Prostate gland (tissue), 2 donors: ENCODE data around the gene SMPDL3A. TPM values are rescaled to one million over a fixed set of nuclear protein-coding genes. Genes with fewer than 3 reads are reported as not detected.

Source experiments
- DNase-seq: peaks from one replicate; pipeline ENCODE4 v3.0.0-alpha.2; 2019; ENCODE audit warnings: low spot score
- H3K27ac ChIP-seq, 2 donors: fragments of 200-600 bp; sonication (generic); 2 replicates each; pipeline ENCODE4 v1.5.1; 2017 to 2019
- H3K27me3 ChIP-seq: fragments of 200-600 bp; sonication (generic); replicated peaks from 2 replicates; pipeline ENCODE4 v1.5.1; 2019; ENCODE audit not compliant: insufficient read depth
- H3K36me3 ChIP-seq, 2 donors: fragments of 200-600 bp; sonication (generic); 1 replicate in 1 of 2; 2 replicates in 1 of 2; pipeline versions ENCODE4 v1.5.1 to v1.8.1; 2017 to 2019
- H3K4me1 ChIP-seq: fragments of 200-600 bp; sonication (generic); replicated peaks from 2 replicates; pipeline ENCODE4 v1.5.1; 2019
- H3K4me3 ChIP-seq, 2 donors: fragments of 200-600 bp; sonication (generic); 2 replicates each; pipeline ENCODE4 v1.5.1; 2017 to 2019
- H3K9me3 ChIP-seq: fragments of 200-600 bp; sonication (generic); 2 replicates; pipeline ENCODE4 v1.5.1; 2017
- CTCF ChIP-seq, 4 experiments: fragments of 200-600 bp in 2 of 4; fragments of 450-650 bp in 2 of 4; sonication (generic) in 2 of 4; IDR thresholded peaks; 1 replicate in 3 of 4; 2 replicates in 1 of 4; pipeline ENCODE4 v1.5.1; 2016 to 2019; ENCODE audit warnings: antibody characterized with exemption in 4 of 4, mild to moderate bottlenecking in 2 of 4, moderate library complexity in 2 of 4
- POLR2A ChIP-seq: fragments of 450-650 bp; IDR thresholded peaks from one replicate; pipeline ENCODE4 v1.6.1; 2016; ENCODE audit warnings: antibody characterized with exemption, mild to moderate bottlenecking
- POLR2AphosphoS5 ChIP-seq: sonication (generic); formaldehyde crosslinking; IDR thresholded peaks from one replicate; pipeline ENCODE4 v1.6.1; 2017; ENCODE audit warnings: antibody characterized with exemption
- WGBS: methylation state at CpG from one replicate; pipeline ENCODE4 v1.1.5; 2018; 5-methylcytosine and 5-hydroxymethylcytosine counted together
- intact Hi-C: fragments of 100-400 bp; cut with DNase I; formaldehyde crosslinking; loops from one replicate; pipeline ENCODE4 v1.14.2; 2022
- total RNA-seq, 2 donors: library from RNA; depleted of rRNA; stranded (reverse); fragments of >200 nt; gene quantifications; one replicate each; pipeline ENCODE4 v1.1.0, GENCODE V29; 2016

SMPDL3A gene
- total RNA-seq, 2 donors from 2014 or later = 7.6 to 30.7 TPM

GRCh38 chr6:122788208-122788607 is 850 bp upstream of the SMPDL3A start:
- peak overlapping the region; percentile 96 to 99 for H3K27ac ChIP-seq
- H3K4me3 ChIP-seq = no peak overlapping the region
- WGBS = 56% methylated on average over 6 of the region's 6 CpGs
- no peaks in the 10 kb centered on the region for H3K9me3 ChIP-seq
- no peak for DNase-seq
- TF ChIP-seq CTCF (IDR thresholded peaks at IDR 0.05) (no peak), POLR2AphosphoS5 (no peak), POLR2A (no peak)
- no peaks in the 10 kb centered on the region for H3K4me1 ChIP-seq
- H3K27me3 ChIP-seq = no peaks in the 10 kb centered on the region
- no peaks in the 10 kb centered on the region for H3K36me3 ChIP-seq
- intact Hi-C loops = no loop called here

- intact Hi-C loops = no loop called here
- H3K27ac ChIP-seq = peak overlapping the region; percentile 96 to 99
- DNase-seq = no peak
- TF ChIP-seq CTCF (IDR thresholded peaks at IDR 0.05) = no peak
- TF ChIP-seq POLR2A = no peak
- peak; percentile 50 for TF ChIP-seq POLR2AphosphoS5
- peak overlapping the region; percentile 60 to 78 for H3K4me3 ChIP-seq
- no peaks in the 10 kb centered on the region for H3K27me3 ChIP-seq
- no peaks in the 10 kb centered on the region for H3K4me1 ChIP-seq
- H3K9me3 ChIP-seq = no peaks in the 10 kb centered on the region
- no peaks in the 10 kb centered on the region for H3K36me3 ChIP-seq
- 14% methylated on average over 10 of the region's 10 CpGs for WGBS
Observed at GRCh38 chr6:122788663-122789181, 336 bp upstream of the SMPDL3A start.

GRCh38 chr6:122790028-122790422 is 967 bp downstream of the SMPDL3A start:
- Histone ChIP-seq H3K9me3 (no peaks in the 10 kb centered on the region), H3K27ac (peak overlapping the region; percentile 96 to 99), H3K4me1 (no peaks in the 10 kb centered on the region), H3K27me3 (no peaks in the 10 kb centered on the region), H3K4me3 (peak overlapping the region; percentile 60 to 78), H3K36me3 (no peaks in the 10 kb centered on the region)
- TF ChIP-seq POLR2AphosphoS5 = no peak
- TF ChIP-seq POLR2A = no peak
- TF ChIP-seq CTCF (IDR thresholded peaks at IDR 0.05) = no peak
- peak; percentile 36 for DNase-seq
- 3% methylated on average over 14 of the region's 14 CpGs for WGBS
- intact Hi-C loops = no loop called here

- Histone ChIP-seq H3K27me3 (no peaks in the 10 kb centered on the region), H3K36me3 (no peaks in the 10 kb centered on the region), H3K4me3 (peak overlapping the region; percentile 60 to 78), H3K9me3 (no peaks in the 10 kb centered on the region), H3K27ac (peak overlapping the region; percentile 96 to 99), H3K4me1 (no peaks in the 10 kb centered on the region)
- TF ChIP-seq CTCF (IDR thresholded peaks at IDR 0.05) (no peak), POLR2AphosphoS5 (peak; percentile 3)
- 35% methylated on average over 14 of the region's 14 CpGs for WGBS
- peak; percentile 36 for DNase-seq
- intact Hi-C loops = no loop called here
Observed at GRCh38 chr6:122790423-122791309, 1.6 kb downstream of the SMPDL3A start.

- Histone ChIP-seq H3K27me3 (no peaks in the 10 kb centered on the region), H3K9me3 (no peaks in the 10 kb centered on the region), H3K4me3 (no peak overlapping the region), H3K36me3 (no peaks in the 10 kb centered on the region), H3K4me1 (no peaks in the 10 kb centered on the region), H3K27ac (peak overlapping the region; percentile 96 to 99)
- no peak for DNase-seq
- WGBS = 82% methylated on average over 2 of the region's 2 CpGs
- intact Hi-C loops = no loop called here
- TF ChIP-seq CTCF (IDR thresholded peaks at IDR 0.05) = no peak
- no peak for TF ChIP-seq POLR2AphosphoS5
- TF ChIP-seq POLR2A = no peak
Observed at GRCh38 chr6:122791310-122791679, 2.2 kb downstream of the SMPDL3A start.
